Stimulated activated CD4-positive, alpha-beta T cell treated with anti-CD3 and anti-CD28 coated beads, Interleukin-1b, Interleukin-23, amount 100 ng/mL, for 4 hours (primary cell): Measurements from ENCODE around the gene CKS1B.
"Not testable (repeated sequence)": the region's sequence is repeated elsewhere in the genome, so short reads cannot be mapped to it uniquely, and the experiment has no call there.

Experiments used
- DNase-seq, 2 donors: peaks; one replicate each; pipeline ENCODE4 v3.0.0-alpha.2; 2020; ENCODE audit warnings: low read depth in 2 of 2

The CKS1B gene

GRCh38 chr1:154964359-154964758 is 10.1 kb upstream of the CKS1B start:
- DNase-seq, result no peak

DNA sequence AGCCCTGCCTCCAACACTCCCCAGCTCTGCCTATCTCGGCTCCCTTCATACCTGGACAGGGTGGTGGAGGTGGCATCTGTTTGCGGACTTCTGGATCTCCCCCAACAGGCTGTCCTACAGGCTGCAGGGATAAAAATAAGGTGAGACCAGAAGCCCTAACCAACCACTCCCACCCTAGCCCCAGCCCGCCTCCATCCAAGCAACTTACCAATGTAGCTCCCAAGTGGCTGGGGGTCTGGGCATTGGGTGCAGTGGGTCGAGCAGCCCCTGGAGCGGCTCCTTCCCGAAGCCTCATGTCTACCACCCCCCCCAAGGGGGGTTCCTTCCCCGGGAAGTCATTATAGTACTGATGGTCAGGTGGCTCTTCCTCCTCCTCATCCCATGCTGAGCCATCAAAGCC is 8.4 kb upstream of the CKS1B start:
- no peak for DNase-seq

- DNase-seq, result no peak
Observed at GRCh38 chr1:154967331-154967950, 7.0 kb upstream of the CKS1B start.

- DNase-seq, result no peak
Observed at GRCh38 chr1:154968731-154969130, 5.8 kb upstream of the CKS1B start.

GRCh38 chr1:154969246-154969645 is 5.2 kb upstream of the CKS1B start:
- DNase-seq, result no peak

GRCh38 chr1:154969860-154970452 is 4.5 kb upstream of the CKS1B start:
- DNase-seq, result no peak

- DNase-seq, result peak in 1 of 2 donors; percentile 49
Observed at GRCh38 chr1:154970631-154971340, 3.7 kb upstream of the CKS1B start, which contains the start of gene SHC1. Gene SHC1 (minus strand): TSS chr1:154970747. CDS start chr1:154970526, 221 bp downstream.

DNA sequence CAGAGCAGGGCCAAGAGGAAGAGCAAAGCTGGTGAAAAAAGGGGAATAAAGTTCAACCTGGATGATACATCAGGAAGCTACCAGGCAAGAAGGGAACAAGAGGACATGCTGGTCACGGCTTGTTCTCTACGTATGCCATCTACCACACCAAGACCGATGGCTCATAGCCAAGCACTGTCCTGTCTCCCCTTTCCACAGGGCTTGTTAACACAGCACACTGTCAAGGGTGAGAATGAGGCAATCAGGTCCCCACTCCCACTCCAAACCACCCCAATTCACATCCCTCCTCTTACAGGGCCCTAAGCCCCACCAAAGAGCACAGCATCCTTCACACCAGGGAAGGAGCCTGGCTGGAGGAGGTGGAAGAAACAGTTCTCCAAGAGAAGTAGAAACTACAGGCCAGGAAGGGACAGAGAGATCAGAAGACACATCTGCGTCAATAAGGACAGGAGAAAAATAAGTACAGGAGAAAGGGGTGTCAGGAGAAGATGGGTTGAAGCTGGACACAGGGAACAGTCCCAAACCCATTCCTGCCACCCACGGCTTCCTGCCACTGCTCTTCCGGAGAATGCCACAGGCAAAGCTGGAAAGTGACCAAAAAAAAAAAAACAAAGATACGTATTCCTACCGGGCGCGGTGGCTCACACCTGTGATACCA is 3.0 kb upstream of the CKS1B start:
- no peak for DNase-seq

- DNase-seq, result no peak
Observed at GRCh38 chr1:154972213-154972516, 2.3 kb upstream of the CKS1B start.

GRCh38 chr1:154972517-154973343 is 1.8 kb upstream of the CKS1B start:
- no peak for DNase-seq

DNA sequence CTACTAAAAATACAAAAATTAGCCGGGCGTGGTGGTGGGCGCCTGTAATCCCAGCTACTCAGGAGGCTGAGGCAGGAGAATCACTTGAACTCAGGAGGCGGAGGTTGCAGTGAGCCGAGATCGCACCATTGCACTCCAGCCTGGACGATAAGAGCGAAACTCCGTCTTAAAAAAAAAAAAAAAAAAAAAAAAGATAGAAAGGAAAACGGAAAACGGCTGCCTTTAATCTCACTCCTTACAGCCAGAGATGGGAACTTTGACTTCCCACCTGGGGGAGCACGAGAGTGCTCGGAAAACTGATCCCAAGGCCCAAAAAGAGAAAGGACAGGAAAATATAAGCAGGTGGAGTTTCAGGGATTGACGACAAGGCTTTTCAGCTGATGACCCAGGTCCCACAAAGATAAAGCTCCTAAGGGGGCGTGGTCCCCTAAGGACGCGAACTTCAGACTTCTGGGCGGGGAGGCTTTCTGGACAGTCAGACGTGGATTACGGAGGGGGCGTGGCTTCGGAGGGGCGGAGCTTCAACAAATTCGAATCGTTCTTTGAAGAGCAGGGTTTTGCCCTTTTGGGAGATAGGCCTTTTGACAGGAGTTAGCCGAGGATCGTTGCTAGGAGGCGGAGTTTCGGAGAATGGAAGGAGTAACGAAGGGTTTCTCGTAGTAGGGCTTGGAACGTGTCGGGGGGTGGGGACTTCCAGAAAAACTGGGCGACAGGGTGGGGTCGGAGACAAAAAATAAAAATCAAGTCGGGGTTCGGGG is 958 bp upstream of the CKS1B start:
- peak; percentile 85 to 88 for DNase-seq

DNA sequence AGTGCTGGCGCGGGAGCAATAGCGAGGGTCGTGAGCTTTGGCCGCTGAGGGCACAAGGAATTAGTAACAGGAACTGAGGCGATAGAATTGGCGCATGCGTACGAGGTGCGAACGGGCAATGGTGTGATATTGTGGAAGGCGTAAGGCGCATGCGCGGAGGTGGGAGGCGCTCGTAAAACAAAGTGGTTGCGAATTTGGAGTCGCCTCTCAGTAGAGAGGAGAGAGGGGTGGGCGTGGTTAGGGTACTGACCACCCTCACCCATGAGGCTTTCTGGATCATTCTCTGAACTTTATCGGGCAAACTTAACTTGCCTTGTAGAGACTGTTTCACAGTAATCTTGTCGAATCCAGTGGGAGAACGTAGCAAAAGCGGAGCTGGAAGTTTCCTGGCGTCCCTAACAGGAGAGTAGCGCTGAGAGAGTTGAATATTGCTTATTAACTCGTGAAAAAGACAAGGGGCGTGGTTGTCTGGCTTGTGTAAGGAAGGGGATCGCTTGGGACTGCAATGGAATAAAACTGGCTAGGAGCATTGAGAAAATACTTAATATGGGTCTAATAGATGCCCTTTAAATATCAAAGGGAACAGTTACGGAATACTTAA is 427 bp downstream of the CKS1B start:
- DNase-seq, result peak; percentile 88 to 90

GRCh38 chr1:154975409-154976059 is 1.1 kb downstream of the CKS1B start:
- DNase-seq, result peak; percentile 29 to 44

DNA sequence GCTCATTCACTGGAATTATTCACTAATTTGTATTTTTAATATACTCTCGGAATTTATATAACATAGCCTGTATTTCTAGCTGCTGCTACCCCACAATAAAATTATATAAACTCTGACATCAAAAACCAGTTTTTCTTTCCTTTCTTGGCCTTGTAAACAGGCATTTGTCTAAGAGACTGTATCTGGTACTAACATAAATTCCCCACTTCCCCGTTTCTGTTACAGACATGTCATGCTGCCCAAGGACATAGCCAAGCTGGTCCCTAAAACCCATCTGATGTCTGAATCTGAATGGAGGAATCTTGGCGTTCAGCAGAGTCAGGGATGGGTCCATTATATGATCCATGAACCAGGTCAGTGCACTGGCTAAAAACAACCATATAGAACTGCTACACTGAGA is 3.3 kb downstream of the CKS1B start:
- DNase-seq, result not testable (repeated sequence)

DNA sequence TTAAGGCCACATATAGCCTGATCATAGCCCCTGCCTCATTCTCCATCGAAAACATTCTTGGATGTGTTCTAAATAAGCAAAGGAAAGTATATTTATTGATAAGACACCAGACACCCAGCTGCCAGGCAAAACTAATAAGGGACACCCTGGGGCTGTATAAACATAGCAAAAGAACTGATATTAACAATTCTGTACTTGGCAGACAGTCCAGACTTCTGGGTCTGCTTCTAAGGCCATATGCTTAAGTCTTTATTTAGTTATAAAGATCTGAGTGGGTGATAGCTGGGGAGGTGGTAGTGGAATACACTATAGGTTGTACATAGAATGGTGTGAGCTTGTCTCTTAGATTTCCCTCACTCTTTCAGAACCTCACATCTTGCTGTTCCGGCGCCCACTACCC is 3.9 kb downstream of the CKS1B start:
- DNase-seq, result no peak

- no peak for DNase-seq
Observed at GRCh38 chr1:154982341-154982740, 7.9 kb downstream of the CKS1B start.

GRCh38 chr1:154982897-154983648 is 8.6 kb downstream of the CKS1B start, which contains the start of gene FLAD1:
Gene FLAD1 (plus strand): TSS chr1:154983344. CDS start chr1:154983695, 351 bp downstream.
- peak; percentile 90 to 91 for DNase-seq

DNA sequence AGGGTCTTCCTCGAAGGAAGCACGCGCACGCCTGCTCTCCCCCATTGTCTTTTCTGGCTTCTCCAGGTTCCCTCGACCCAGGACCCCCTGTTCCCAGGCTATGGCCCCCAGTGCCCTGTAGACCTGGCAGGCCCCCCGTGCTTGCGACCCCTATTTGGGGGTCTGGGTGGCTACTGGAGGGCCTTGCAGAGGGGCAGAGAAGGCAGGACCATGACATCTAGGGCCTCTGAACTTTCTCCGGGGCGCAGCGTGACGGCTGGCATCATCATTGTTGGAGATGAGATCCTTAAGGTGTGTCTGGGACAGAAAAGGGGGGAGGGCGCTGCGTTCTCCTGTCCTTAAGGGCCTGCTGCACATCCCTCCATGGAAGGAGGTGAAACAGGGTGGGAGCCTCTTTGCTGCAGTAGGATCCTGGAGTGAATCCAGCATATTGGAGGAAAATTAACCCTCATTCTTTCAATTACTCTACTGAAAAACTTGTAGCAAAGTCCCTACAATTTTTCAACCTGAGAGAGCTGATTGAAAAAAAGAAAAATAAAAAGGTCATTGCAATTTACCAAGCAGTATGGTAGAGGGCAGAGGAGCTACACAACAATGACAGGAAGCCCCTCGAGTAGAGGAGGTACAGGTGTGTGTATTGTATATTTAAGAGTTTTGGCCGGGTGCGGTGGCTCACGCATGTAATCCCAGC is 9.4 kb downstream of the CKS1B start:
- no peak for DNase-seq

- DNase-seq, result not testable (repeated sequence)
Observed at GRCh38 chr1:154986736-154987135, 12.3 kb downstream of the CKS1B start.
